MM.1S (cell line): ENCODE results near the gene CSKMT.

Experiments used
- EZH2 ChIP-seq: fragments of 300-600 bp; sonication (generic); optimal IDR thresholded peaks from 2 replicates; pipeline ENCODE3; 2017; ENCODE audit warnings: low read depth, mild to moderate bottlenecking, antibody characterized with exemption, low read length, mixed read lengths
- TF ChIP-seq, protein P1 (sequence below): fragments of 300-600 bp; sonication (generic); IDR thresholded peaks from 2 replicates; pipeline ENCODE4 v1.5.1; 2016; ENCODE audit warnings: antibody characterized with exemption, low read length, mixed read lengths

- TF ChIP-seq, protein P1, sequence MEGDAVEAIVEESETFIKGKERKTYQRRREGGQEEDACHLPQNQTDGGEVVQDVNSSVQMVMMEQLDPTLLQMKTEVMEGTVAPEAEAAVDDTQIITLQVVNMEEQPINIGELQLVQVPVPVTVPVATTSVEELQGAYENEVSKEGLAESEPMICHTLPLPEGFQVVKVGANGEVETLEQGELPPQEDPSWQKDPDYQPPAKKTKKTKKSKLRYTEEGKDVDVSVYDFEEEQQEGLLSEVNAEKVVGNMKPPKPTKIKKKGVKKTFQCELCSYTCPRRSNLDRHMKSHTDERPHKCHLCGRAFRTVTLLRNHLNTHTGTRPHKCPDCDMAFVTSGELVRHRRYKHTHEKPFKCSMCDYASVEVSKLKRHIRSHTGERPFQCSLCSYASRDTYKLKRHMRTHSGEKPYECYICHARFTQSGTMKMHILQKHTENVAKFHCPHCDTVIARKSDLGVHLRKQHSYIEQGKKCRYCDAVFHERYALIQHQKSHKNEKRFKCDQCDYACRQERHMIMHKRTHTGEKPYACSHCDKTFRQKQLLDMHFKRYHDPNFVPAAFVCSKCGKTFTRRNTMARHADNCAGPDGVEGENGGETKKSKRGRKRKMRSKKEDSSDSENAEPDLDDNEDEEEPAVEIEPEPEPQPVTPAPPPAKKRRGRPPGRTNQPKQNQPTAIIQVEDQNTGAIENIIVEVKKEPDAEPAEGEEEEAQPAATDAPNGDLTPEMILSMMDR = no peak
- TF ChIP-seq EZH2 = no peak
Observed at GRCh38 chr11:62708793-62709192, 43.7 kb downstream of the CSKMT start.
